A673 (cell line): ENCODE measurements around the gene NHEJ1. TPM values are rescaled to one million over a fixed set of nuclear protein-coding genes. Genes with fewer than 3 reads are reported as not detected.

ENCODE experiments used
- BruUV-seq: library from RNA; stranded (reverse); fragments of 400-500 nt; replicated peaks from 2 replicates; lab custom pipeline; 2021; lab: Mats Ljungman, UMichigan
- CTCF ChIA-PET: fragments of 300-600 bp; sonication (Branson Sonifier 250); formaldehyde crosslinking; loops from one replicate; lab custom pipeline; 2022; ENCODE audit warnings: antibody characterized with exemption; lab: Charles Lee
- POLR2A ChIA-PET: fragments of 300-600 bp; sonication (Branson Sonifier 250); formaldehyde crosslinking; loops from one replicate; lab custom pipeline; 2022; ENCODE audit warnings: antibody characterized with exemption; ENCODE audit not compliant: low non-redundant PET; lab: Charles Lee
- DNase-seq: peaks from one replicate; pipeline ENCODE4 v3.0.0-alpha.2; 2015; ENCODE audit warnings: low spot score
- H3K27ac ChIP-seq: fragments of 200-600 bp; sonication (generic); 2 replicates; pipeline ENCODE4 v1.5.1; 2016; ENCODE audit warnings: mixed run types, low read depth, mild to moderate bottlenecking, mixed read lengths, antibody characterized with exemption, low read length; ENCODE audit not compliant: poor library complexity, severe bottlenecking
- H3K27me3 ChIP-seq: fragments of 200-600 bp; sonication (generic); replicated peaks from 2 replicates; pipeline ENCODE4 v1.6.1; 2017; ENCODE audit warnings: mixed run types, low read depth, mild to moderate bottlenecking, mixed read lengths, antibody characterized with exemption, low read length; ENCODE audit not compliant: insufficient read depth, poor library complexity
- H3K36me3 ChIP-seq: fragments of 200-600 bp; sonication (generic); 2 replicates; pipeline ENCODE4 v1.6.1; 2016; ENCODE audit warnings: mixed run types, mild to moderate bottlenecking, mixed read lengths, antibody characterized with exemption, low read length; ENCODE audit not compliant: insufficient read depth, poor library complexity, severe bottlenecking
- H3K4me1 ChIP-seq: fragments of 200-600 bp; sonication (generic); 2 replicates; pipeline ENCODE4 v1.6.1; 2017; ENCODE audit warnings: mixed run types, mild to moderate bottlenecking, mixed read lengths, antibody characterized with exemption, low read length; ENCODE audit not compliant: insufficient read depth, poor library complexity, severe bottlenecking
- H3K4me3 ChIP-seq: fragments of 200-600 bp; sonication (generic); 2 replicates; pipeline ENCODE4 v1.5.1; 2016; ENCODE audit warnings: low read depth, mixed run types, mild to moderate bottlenecking, mixed read lengths, low read length; ENCODE audit not compliant: poor library complexity, severe bottlenecking
- H3K9me3 ChIP-seq: fragments of 200-600 bp; sonication (generic); 2 replicates; pipeline ENCODE4 v1.6.1; 2016; ENCODE audit warnings: mixed run types, low read depth, mild to moderate bottlenecking, mixed read lengths, antibody characterized with exemption, low read length; ENCODE audit not compliant: poor library complexity, severe bottlenecking
- EZH2 ChIP-seq: fragments of 200-600 bp; sonication (generic); IDR thresholded peaks from 2 replicates; pipeline ENCODE4 v1.6.1; 2017; ENCODE audit warnings: borderline replicate concordance, low read depth, mild to moderate bottlenecking, mixed read lengths, antibody characterized with exemption, low read length; ENCODE audit not compliant: poor library complexity, severe bottlenecking
- intact Hi-C: fragments of 100-400 bp; cut with micrococcal nuclease; formaldehyde crosslinking; loops from one replicate; pipeline ENCODE4 v1.10.0; 2022; ENCODE audit not compliant: unreplicated experiment
- total RNA-seq: library from RNA; stranded (reverse); gene quantifications from 2 replicates; pipeline ENCODE4 v1.2.3, GENCODE V29; 2021
- TF ChIP-seq, protein P1 (sequence below): fragments of 300-800, 200-600 bp; sonication (generic); conservative IDR thresholded peaks from 2 replicates; pipeline ENCODE4 v1.5.1; 2017; ENCODE audit warnings: low read depth, mild to moderate bottlenecking, antibody characterized with exemption, low read length, moderate library complexity, mixed read lengths

The NHEJ1 gene
- total RNA-seq, 1 experiment from 2014 or later, result 18.0 TPM

DNA sequence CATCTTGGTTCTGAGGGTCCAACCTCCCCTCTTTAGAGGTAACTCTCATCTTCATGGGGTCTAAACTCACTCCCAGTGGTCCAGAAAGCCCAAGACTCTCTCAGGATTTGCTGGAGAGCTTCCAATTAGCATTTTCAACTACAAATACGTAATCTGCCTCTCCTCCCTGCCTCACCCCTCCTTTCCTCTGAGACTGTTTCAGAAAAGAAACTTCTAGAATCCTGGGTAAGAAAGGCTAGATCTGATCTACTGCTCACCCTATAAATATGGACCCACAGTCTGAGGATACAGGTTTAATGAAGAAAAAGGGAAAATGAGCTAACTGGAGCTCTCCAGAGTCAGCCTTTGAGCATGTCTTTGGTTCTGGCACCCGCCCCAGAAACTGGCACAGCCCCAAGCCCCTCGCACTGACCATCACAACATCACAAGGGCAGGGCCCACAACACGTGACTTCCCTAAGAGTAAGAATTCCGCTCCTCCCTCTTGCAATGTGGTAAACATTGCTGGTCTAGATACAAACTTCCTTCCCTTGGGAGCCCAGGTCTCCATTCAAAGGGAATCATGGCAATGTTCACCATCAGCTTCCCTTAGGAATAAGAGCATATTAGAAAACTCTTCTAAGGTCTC lies 78.2 kb downstream of the NHEJ1 start:
- Histone ChIP-seq H3K27me3 (no peaks in the 10 kb centered on the region), H3K4me1 (no peaks in the 10 kb centered on the region), H3K9me3 (no peaks in the 10 kb centered on the region), H3K27ac (no peak overlapping the region), H3K4me3 (no peak overlapping the region), H3K36me3 (no peaks in the 10 kb centered on the region)
- intact Hi-C loops, result no loop called here
- POLR2A ChIA-PET, result no interaction called here
- no peak for TF ChIP-seq EZH2
- TF ChIP-seq, protein P1, sequence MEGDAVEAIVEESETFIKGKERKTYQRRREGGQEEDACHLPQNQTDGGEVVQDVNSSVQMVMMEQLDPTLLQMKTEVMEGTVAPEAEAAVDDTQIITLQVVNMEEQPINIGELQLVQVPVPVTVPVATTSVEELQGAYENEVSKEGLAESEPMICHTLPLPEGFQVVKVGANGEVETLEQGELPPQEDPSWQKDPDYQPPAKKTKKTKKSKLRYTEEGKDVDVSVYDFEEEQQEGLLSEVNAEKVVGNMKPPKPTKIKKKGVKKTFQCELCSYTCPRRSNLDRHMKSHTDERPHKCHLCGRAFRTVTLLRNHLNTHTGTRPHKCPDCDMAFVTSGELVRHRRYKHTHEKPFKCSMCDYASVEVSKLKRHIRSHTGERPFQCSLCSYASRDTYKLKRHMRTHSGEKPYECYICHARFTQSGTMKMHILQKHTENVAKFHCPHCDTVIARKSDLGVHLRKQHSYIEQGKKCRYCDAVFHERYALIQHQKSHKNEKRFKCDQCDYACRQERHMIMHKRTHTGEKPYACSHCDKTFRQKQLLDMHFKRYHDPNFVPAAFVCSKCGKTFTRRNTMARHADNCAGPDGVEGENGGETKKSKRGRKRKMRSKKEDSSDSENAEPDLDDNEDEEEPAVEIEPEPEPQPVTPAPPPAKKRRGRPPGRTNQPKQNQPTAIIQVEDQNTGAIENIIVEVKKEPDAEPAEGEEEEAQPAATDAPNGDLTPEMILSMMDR, result no peak
- CTCF ChIA-PET, result interaction anchor here (0.6 to 0.9 kb wide), 3 partner anchors 9 to 136 kb away, joined by 3 read pairs; no protein-coding TSS in a partner anchor
- DNase-seq, result no peak
- BruUV-seq, result no TSS peak

GRCh38 chr2:219081701-219082331 lies 78.8 kb downstream of the NHEJ1 start:
- H3K27ac ChIP-seq, result no peak overlapping the region
- H3K9me3 ChIP-seq, result no peaks in the 10 kb centered on the region
- H3K4me1 ChIP-seq, result no peaks in the 10 kb centered on the region
- no TSS peak for BruUV-seq
- intact Hi-C loops, result no loop called here
- CTCF ChIA-PET, result interaction anchor here (0.6 to 0.9 kb wide), 2 partner anchors 8 to 121 kb away, joined by 3 read pairs; no protein-coding TSS in a partner anchor
- no peak for TF ChIP-seq EZH2
- TF ChIP-seq, protein P1, result no peak
- POLR2A ChIA-PET, result no interaction called here
- H3K27me3 ChIP-seq, result no peaks in the 10 kb centered on the region
- no peak for DNase-seq
- no peak overlapping the region for H3K4me3 ChIP-seq
- H3K36me3 ChIP-seq, result no peaks in the 10 kb centered on the region

- ChIA-PET POLR2A (no interaction called here), CTCF (interaction anchor here (0.7 kb wide), 1 partner anchor 11 kb away, joined by 3 read pairs; no protein-coding TSS in a partner anchor)
- intact Hi-C loops, result no loop called here
- no peak overlapping the region for H3K27ac ChIP-seq
- no peaks in the 10 kb centered on the region for H3K36me3 ChIP-seq
- no peaks in the 10 kb centered on the region for H3K9me3 ChIP-seq
- BruUV-seq, result no TSS peak
- no peak for DNase-seq
- H3K4me1 ChIP-seq, result no peaks in the 10 kb centered on the region
- TF ChIP-seq EZH2, result no peak
- no peaks in the 10 kb centered on the region for H3K27me3 ChIP-seq
- H3K4me3 ChIP-seq, result no peak overlapping the region
Observed at GRCh38 chr2:219081096-219081495, 79.5 kb downstream of the NHEJ1 start.
